Measurements from ENCODE around the gene RNF150.

GRCh38 chr4:141081921-141082395 is 51.3 kb downstream of the RNF150 start:
- TF ChIP-seq CTCF (IDR thresholded peaks at IDR 0.05) (no peak), POLR2A (IDR thresholded peaks at IDR 0.05) (no peak)

Data from adrenal gland (tissue), 5 donors.